ENCODE data around the gene PRSS23.

DNA sequence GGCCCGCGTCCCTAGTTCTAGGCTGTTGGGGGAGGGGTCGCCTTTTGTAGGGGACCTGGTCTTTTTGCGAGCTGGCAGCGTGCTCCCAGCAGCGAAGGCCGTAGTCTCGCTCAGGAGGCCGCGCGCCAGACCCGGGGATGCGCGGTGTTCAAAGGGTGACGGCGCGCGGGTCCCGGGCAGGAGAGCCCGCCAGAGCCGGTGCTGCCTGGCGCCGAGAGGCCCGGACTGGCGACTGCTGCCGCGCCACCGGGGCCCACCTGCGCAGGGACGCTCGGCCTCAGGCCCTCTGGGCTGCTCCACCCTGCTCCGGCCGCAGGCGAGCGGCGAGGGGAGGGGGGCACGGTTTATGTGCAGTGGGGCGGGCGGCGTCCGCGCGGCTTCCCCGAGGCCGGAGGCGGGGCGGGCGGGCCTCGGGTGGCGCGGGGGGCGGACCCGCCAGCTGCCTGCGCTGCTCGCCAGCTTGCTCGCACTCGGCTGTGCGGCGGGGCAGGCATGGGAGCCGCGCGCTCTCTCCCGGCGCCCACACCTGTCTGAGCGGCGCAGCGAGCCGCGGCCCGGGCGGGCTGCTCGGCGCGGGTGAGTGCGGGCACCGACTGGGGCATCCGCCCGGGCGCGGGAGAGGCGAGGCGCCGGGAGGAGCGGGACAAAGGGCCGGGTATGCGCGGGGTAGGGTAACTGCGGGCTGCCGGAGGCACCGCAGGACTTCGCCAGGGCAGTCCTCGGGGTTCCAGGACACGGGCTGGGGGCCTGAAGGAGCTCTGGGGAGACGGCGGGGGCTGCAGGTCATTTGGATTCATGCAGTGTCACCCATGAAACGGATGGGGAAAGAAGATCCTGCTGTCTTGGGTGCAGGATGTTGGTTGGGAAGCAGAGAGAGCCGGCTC is at the start of gene PRSS23:
- TF ChIP-seq POLR2AphosphoS5 (IDR thresholded peaks at IDR 0.05; ENCODE audit: low read depth, low read length) (no peak), SIN3A (IDR thresholded peaks at IDR 0.05; ENCODE audit: borderline replicate concordance, insufficient read depth, low read length) (no peak; the same call in 1 of the 2 replicates), FOXP2 (optimal IDR thresholded peaks at IDR 0.05; ENCODE audit: borderline replicate concordance, extremely low read depth, extremely low read length, insufficient read depth) (no peak), TAF1 (IDR thresholded peaks at IDR 0.05; ENCODE audit: borderline replicate concordance, insufficient read depth, low read length) (0 out of 2 replicates have a peak, but pooled peaks have one; percentile 31)

Data from PFSK-1 (cell line).